Ishikawa (cell line): ENCODE measurements around the gene WNT4.

Experiments used
- CEBPB ChIP-seq: IDR thresholded peaks from 2 replicates; pipeline ENCODE4 v1.6.1; 2012
- CREB1 ChIP-seq: IDR thresholded peaks from 2 replicates; pipeline ENCODE4 v1.6.1; 2012; ENCODE audit warnings: low read depth
- EGR1 ChIP-seq: IDR thresholded peaks from 2 replicates; pipeline ENCODE4 v1.6.1; 2012
- EP300 ChIP-seq: IDR thresholded peaks from 2 replicates; pipeline ENCODE4 v1.6.1; 2012; ENCODE audit warnings: borderline replicate concordance
- FOXM1 ChIP-seq: IDR thresholded peaks from 2 replicates; pipeline ENCODE4 v1.6.1; 2012; ENCODE audit warnings: low read depth, borderline replicate concordance
- NFIC ChIP-seq: IDR thresholded peaks from 2 replicates; pipeline ENCODE4 v1.6.1; 2012
- RAD21 ChIP-seq: IDR thresholded peaks from 2 replicates; pipeline ENCODE4 v1.6.1; 2012; ENCODE audit warnings: low read depth
- TAF1 ChIP-seq: IDR thresholded peaks from 2 replicates; pipeline ENCODE4 v1.6.1; 2012; ENCODE audit warnings: low read depth, mild to moderate bottlenecking
- TCF12 ChIP-seq: IDR thresholded peaks from 2 replicates; pipeline ENCODE4 v1.6.1; 2012; ENCODE audit warnings: low read depth
- TEAD4 ChIP-seq: IDR thresholded peaks from 2 replicates; pipeline ENCODE4 v1.6.1; 2012
- USF1 ChIP-seq: IDR thresholded peaks from 2 replicates; pipeline ENCODE4 v1.6.1; 2012
- YY1 ChIP-seq: IDR thresholded peaks from 2 replicates; pipeline ENCODE4 v1.6.1; 2012; ENCODE audit warnings: low read depth
- ZBTB7A ChIP-seq: IDR thresholded peaks from 2 replicates; pipeline ENCODE4 v1.6.1; 2012; ENCODE audit warnings: low read depth
- TF ChIP-seq, protein P1 (sequence below): IDR thresholded peaks from 2 replicates; pipeline ENCODE4 v1.6.1; 2012; ENCODE audit warnings: low read depth, mild to moderate bottlenecking
- TF ChIP-seq, protein P2 (sequence below): IDR thresholded peaks from 2 replicates; pipeline ENCODE4 v1.6.1; 2012

Gene WNT4

GRCh38 chr1:22127731-22128130 is 15.2 kb downstream of the WNT4 start:
- TF ChIP-seq USF1: no peak
- no peak for TF ChIP-seq RAD21
- no peak for TF ChIP-seq TAF1
- TF ChIP-seq, protein P1, sequence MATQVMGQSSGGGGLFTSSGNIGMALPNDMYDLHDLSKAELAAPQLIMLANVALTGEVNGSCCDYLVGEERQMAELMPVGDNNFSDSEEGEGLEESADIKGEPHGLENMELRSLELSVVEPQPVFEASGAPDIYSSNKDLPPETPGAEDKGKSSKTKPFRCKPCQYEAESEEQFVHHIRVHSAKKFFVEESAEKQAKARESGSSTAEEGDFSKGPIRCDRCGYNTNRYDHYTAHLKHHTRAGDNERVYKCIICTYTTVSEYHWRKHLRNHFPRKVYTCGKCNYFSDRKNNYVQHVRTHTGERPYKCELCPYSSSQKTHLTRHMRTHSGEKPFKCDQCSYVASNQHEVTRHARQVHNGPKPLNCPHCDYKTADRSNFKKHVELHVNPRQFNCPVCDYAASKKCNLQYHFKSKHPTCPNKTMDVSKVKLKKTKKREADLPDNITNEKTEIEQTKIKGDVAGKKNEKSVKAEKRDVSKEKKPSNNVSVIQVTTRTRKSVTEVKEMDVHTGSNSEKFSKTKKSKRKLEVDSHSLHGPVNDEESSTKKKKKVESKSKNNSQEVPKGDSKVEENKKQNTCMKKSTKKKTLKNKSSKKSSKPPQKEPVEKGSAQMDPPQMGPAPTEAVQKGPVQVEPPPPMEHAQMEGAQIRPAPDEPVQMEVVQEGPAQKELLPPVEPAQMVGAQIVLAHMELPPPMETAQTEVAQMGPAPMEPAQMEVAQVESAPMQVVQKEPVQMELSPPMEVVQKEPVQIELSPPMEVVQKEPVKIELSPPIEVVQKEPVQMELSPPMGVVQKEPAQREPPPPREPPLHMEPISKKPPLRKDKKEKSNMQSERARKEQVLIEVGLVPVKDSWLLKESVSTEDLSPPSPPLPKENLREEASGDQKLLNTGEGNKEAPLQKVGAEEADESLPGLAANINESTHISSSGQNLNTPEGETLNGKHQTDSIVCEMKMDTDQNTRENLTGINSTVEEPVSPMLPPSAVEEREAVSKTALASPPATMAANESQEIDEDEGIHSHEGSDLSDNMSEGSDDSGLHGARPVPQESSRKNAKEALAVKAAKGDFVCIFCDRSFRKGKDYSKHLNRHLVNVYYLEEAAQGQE: no peak
- TF ChIP-seq YY1: no peak
- TF ChIP-seq EGR1: no peak
- TF ChIP-seq EP300: no peak

GRCh38 chr1:22127248-22127647 is 15.6 kb downstream of the WNT4 start:
- TF ChIP-seq ZBTB7A (no peak), EGR1 (no peak), CEBPB (no peak), TAF1 (no peak), RAD21 (no peak), USF1 (no peak), TCF12 (no peak), YY1 (no peak)
- TF ChIP-seq, protein P1: no peak

DNA sequence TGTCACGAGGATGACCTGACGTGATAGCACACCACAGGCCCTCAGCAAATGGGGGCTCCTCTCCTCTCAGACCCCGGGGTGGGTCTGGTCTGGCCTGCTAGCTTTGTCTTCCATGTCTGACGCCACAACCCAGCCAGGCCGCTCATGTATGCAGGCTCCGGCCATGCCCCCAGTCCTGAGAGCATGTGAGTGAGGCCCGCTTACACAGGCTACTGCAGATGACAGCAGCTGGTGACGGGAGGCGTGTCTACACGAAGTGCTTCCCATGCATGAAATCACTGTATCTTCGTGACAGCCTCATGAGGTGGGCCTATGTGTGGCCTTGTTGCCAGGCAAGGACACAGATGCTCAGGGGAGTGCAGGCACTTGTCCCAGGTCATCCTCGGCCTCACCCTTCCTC is 16.4 kb downstream of the WNT4 start:
- TF ChIP-seq, protein P2, sequence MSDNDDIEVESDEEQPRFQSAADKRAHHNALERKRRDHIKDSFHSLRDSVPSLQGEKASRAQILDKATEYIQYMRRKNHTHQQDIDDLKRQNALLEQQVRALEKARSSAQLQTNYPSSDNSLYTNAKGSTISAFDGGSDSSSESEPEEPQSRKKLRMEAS: no peak
- TF ChIP-seq, protein P1: no peak
- TF ChIP-seq CEBPB (no peak), ZBTB7A (no peak), FOXM1 (no peak), RAD21 (no peak), EGR1 (no peak), TCF12 (no peak), EP300 (no peak)

DNA sequence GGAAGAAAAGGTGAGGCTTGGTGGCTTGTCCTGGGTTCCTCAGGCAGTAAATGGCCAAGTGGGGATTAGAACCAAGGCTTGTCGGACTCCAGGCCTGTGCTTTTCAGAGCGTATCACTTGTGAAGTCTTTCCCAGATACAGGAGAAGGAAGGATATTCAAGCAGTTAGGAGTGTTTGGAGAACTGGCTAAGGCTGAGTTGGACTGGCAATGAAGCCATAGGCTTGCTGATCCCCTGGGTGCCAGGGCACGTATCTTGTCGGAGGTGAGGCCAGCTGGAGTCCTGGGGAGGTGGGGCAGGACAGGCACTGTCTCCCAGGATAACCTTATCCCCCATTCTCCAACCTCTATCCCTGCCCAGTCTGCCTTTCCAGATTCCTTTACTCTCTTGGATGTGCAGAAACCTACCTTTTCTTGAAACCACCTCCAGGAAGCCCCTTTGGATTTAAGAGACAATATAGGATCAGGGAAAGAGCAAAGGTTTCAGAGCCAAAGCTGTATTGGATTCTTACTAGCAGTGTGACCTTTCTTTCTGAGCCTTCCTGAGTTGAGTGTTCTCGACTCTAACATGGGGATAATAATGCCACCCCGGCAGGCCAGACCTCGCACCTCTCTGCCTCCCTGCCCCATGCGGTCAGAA is 18.2 kb downstream of the WNT4 start:
- TF ChIP-seq CEBPB (no peak), YY1 (no peak), FOXM1 (no peak), TEAD4 (no peak)

- TF ChIP-seq TEAD4 (no peak), FOXM1 (no peak), CEBPB (no peak), NFIC (no peak), TCF12 (no peak), EP300 (no peak), RAD21 (no peak), EGR1 (no peak), YY1 (no peak), USF1 (no peak), CREB1 (no peak), TAF1 (no peak), ZBTB7A (no peak)
- TF ChIP-seq, protein P2: no peak
- TF ChIP-seq, protein P1: no peak
Observed at GRCh38 chr1:22123901-22124404, 18.9 kb downstream of the WNT4 start.
